ENCODE measurements around the gene CREB1.

GRCh38 chr2:207513551-207514257 lies 16.1 kb upstream of the CREB1 start:
- no peak for TF ChIP-seq CTCF (IDR thresholded peaks at IDR 0.05)
- no peak for TF ChIP-seq POLR2A (IDR thresholded peaks at IDR 0.05)
